Effector memory CD8-positive, alpha-beta T cell (primary cell): ENCODE results near the gene SOX3.

Experiments used
- ATAC-seq: fragments of 150-1000 bp; cut with Tn5 transposase; replicated peaks from 2 replicates; pipeline ENCODE4 v1.10.0; 2021; ENCODE audit warnings: mild to moderate bottlenecking, moderate library complexity
- DNase-seq, 3 experiments: peaks; one replicate each; pipeline ENCODE4 v3.0.0; 2021
- H3K27ac Mint-ChIP-seq, 2 donors: one replicate each; pipeline ENCODE4 v1.8.0; 2022; ENCODE audit warnings: mild to moderate bottlenecking in 2 of 2, mixed read lengths in 2 of 2, moderate library complexity in 2 of 2
- H3K27me3 Mint-ChIP-seq, 2 donors: one replicate each; pipeline ENCODE4 v1.8.0; 2022; ENCODE audit warnings: mixed read lengths in 2 of 2
- H3K36me3 Mint-ChIP-seq: one replicate; pipeline ENCODE4 v1.8.0; 2022; ENCODE audit warnings: mild to moderate bottlenecking, moderate library complexity, mixed read lengths; ENCODE audit not compliant: insufficient read depth
- H3K4me1 Mint-ChIP-seq, 2 donors: one replicate each; pipeline ENCODE4 v1.8.0; 2022; ENCODE audit warnings: low read depth in 2 of 2, mixed read lengths in 2 of 2
- H3K4me3 Mint-ChIP-seq, 2 donors: one replicate each; pipeline ENCODE4 v1.8.0; 2022; ENCODE audit warnings: mild to moderate bottlenecking in 2 of 2, mixed read lengths in 2 of 2, moderate library complexity in 2 of 2
- H3K9me3 Mint-ChIP-seq, 2 donors: one replicate each; pipeline ENCODE4 v1.8.0; 2022; ENCODE audit warnings: mixed read lengths in 2 of 2
- total RNA-seq, 9 experiments: gene quantifications; one replicate each; lab custom pipeline; 2026; lab: John Stamatoyannopoulos, UW

The SOX3 gene
- 0 to 0.21 (median 0) reads per million in 9 experiments for total RNA-seq

- no peak within 1 kb of the TSS for H3K4me3 Mint-ChIP-seq
- peaks cover 14 to 66% of the 10 kb centered on the region in 2 donors for H3K27me3 Mint-ChIP-seq
- no peaks in the 10 kb centered on the region for H3K9me3 Mint-ChIP-seq
- DNase-seq (no peak), ATAC-seq (no peak)
- no peaks in the 10 kb centered on the region for H3K4me1 Mint-ChIP-seq
- no peak within 1 kb of the TSS for H3K27ac Mint-ChIP-seq
- no peaks in the 10 kb centered on the region for H3K36me3 Mint-ChIP-seq
Observed at GRCh38 chrX:140504371-140505324, at the start of gene SOX3. TSS of gene SOX3 (minus strand) at chrX:140505069. CDS start at chrX:140505060, 9 bp downstream.

- Mint-ChIP-seq H3K4me1 (no peaks in the 10 kb centered on the region), H3K4me3 (no peak overlapping the region), H3K36me3 (no peaks in the 10 kb centered on the region), H3K9me3 (peaks cover 0 to 4% of the 10 kb centered on the region in 2 donors), H3K27ac (no peak overlapping the region), H3K27me3 (no peaks in the 10 kb centered on the region)
- no peak for DNase-seq
- no peak for ATAC-seq
Observed at GRCh38 chrX:140548985-140549384, 44.1 kb upstream of the SOX3 start.

- Mint-ChIP-seq H3K27ac (no peak overlapping the region), H3K4me3 (no peak overlapping the region), H3K4me1 (no peaks in the 10 kb centered on the region), H3K27me3 (no peaks in the 10 kb centered on the region), H3K36me3 (no peaks in the 10 kb centered on the region), H3K9me3 (no peaks in the 10 kb centered on the region)
- no peak for ATAC-seq
- no peak for DNase-seq
Observed at GRCh38 chrX:140526171-140526570, 21.3 kb upstream of the SOX3 start.

GRCh38 chrX:140525448-140525847, 20.6 kb upstream of the SOX3 start:
- ATAC-seq (no peak), DNase-seq (no peak)
- H3K9me3 Mint-ChIP-seq, result no peaks in the 10 kb centered on the region
- no peaks in the 10 kb centered on the region for H3K36me3 Mint-ChIP-seq
- no peaks in the 10 kb centered on the region for H3K4me1 Mint-ChIP-seq
- H3K4me3 Mint-ChIP-seq, result no peak overlapping the region
- H3K27me3 Mint-ChIP-seq, result no peaks in the 10 kb centered on the region
- H3K27ac Mint-ChIP-seq, result no peak overlapping the region

- Mint-ChIP-seq H3K4me3 (no peak overlapping the region), H3K36me3 (no peaks in the 10 kb centered on the region), H3K4me1 (no peaks in the 10 kb centered on the region), H3K9me3 (no peaks in the 10 kb centered on the region), H3K27me3 (no peaks in the 10 kb centered on the region), H3K27ac (no peak overlapping the region)
- DNase-seq (no peak), ATAC-seq (no peak)
Observed at GRCh38 chrX:140524556-140524955, 19.7 kb upstream of the SOX3 start.

- no peaks in the 10 kb centered on the region for H3K4me1 Mint-ChIP-seq
- no peaks in the 10 kb centered on the region for H3K36me3 Mint-ChIP-seq
- no peak for ATAC-seq
- H3K9me3 Mint-ChIP-seq, result no peaks in the 10 kb centered on the region
- no peaks in the 10 kb centered on the region for H3K27me3 Mint-ChIP-seq
- no peak overlapping the region for H3K4me3 Mint-ChIP-seq
- no peak overlapping the region for H3K27ac Mint-ChIP-seq
- no peak for DNase-seq
Observed at GRCh38 chrX:140521393-140521792, 16.5 kb upstream of the SOX3 start.

- Mint-ChIP-seq H3K27ac (no peak overlapping the region), H3K9me3 (peaks cover 0 to 2% of the 10 kb centered on the region in 2 donors), H3K27me3 (peaks cover 0 to 16% of the 10 kb centered on the region in 2 donors), H3K4me1 (no peaks in the 10 kb centered on the region), H3K4me3 (no peak overlapping the region), H3K36me3 (no peaks in the 10 kb centered on the region)
- ATAC-seq, result no peak
- no peak for DNase-seq
Observed at GRCh38 chrX:140514554-140514953, 9.7 kb upstream of the SOX3 start.

- DNase-seq (no peak), ATAC-seq (no peak)
- peaks cover 0 to 2% of the 10 kb centered on the region in 2 donors for H3K9me3 Mint-ChIP-seq
- H3K4me1 Mint-ChIP-seq, result no peaks in the 10 kb centered on the region
- H3K27ac Mint-ChIP-seq, result no peak overlapping the region
- peaks cover 8 to 41% of the 10 kb centered on the region in 2 donors for H3K27me3 Mint-ChIP-seq
- no peak overlapping the region for H3K4me3 Mint-ChIP-seq
- H3K36me3 Mint-ChIP-seq, result no peaks in the 10 kb centered on the region
Observed at GRCh38 chrX:140510895-140511295, 6.0 kb upstream of the SOX3 start.

- no peaks in the 10 kb centered on the region for H3K4me1 Mint-ChIP-seq
- no peak overlapping the region for H3K4me3 Mint-ChIP-seq
- H3K9me3 Mint-ChIP-seq, result peaks cover 0 to 2% of the 10 kb centered on the region in 2 donors
- H3K27ac Mint-ChIP-seq, result no peak overlapping the region
- ATAC-seq (no peak), DNase-seq (no peak)
- peaks cover 8 to 47% of the 10 kb centered on the region in 2 donors for H3K27me3 Mint-ChIP-seq
- H3K36me3 Mint-ChIP-seq, result no peaks in the 10 kb centered on the region
Observed at GRCh38 chrX:140510306-140510676, 5.4 kb upstream of the SOX3 start.

- no peak for DNase-seq
- peaks cover 8 to 49% of the 10 kb centered on the region in 2 donors for H3K27me3 Mint-ChIP-seq
- H3K4me1 Mint-ChIP-seq, result no peaks in the 10 kb centered on the region
- no peak for ATAC-seq
- H3K9me3 Mint-ChIP-seq, result peaks cover 0 to 2% of the 10 kb centered on the region in 2 donors
- H3K36me3 Mint-ChIP-seq, result no peaks in the 10 kb centered on the region
- no peak overlapping the region for H3K27ac Mint-ChIP-seq
- H3K4me3 Mint-ChIP-seq, result no peak overlapping the region
Observed at GRCh38 chrX:140509468-140510305, 4.8 kb upstream of the SOX3 start.

- peaks cover 8 to 49% of the 10 kb centered on the region in 2 donors for H3K27me3 Mint-ChIP-seq
- no peak overlapping the region for H3K27ac Mint-ChIP-seq
- no peaks in the 10 kb centered on the region for H3K4me1 Mint-ChIP-seq
- ATAC-seq (no peak), DNase-seq (no peak)
- no peak overlapping the region for H3K4me3 Mint-ChIP-seq
- H3K9me3 Mint-ChIP-seq, result peaks cover 0 to 2% of the 10 kb centered on the region in 2 donors
- H3K36me3 Mint-ChIP-seq, result no peaks in the 10 kb centered on the region
Observed at GRCh38 chrX:140508958-140509357, 4.1 kb upstream of the SOX3 start.

GRCh38 chrX:140507982-140508305, 3.1 kb upstream of the SOX3 start:
- peaks cover 0 to 2% of the 10 kb centered on the region in 2 donors for H3K9me3 Mint-ChIP-seq
- H3K36me3 Mint-ChIP-seq, result no peaks in the 10 kb centered on the region
- H3K4me1 Mint-ChIP-seq, result no peaks in the 10 kb centered on the region

GRCh38 chrX:140507223-140507981, 2.5 kb upstream of the SOX3 start:
- Mint-ChIP-seq H3K4me3 (no peak overlapping the region), H3K36me3 (no peaks in the 10 kb centered on the region), H3K27me3 (peaks cover 14 to 58% of the 10 kb centered on the region in 2 donors), H3K9me3 (peaks cover 0 to 2% of the 10 kb centered on the region in 2 donors), H3K4me1 (no peaks in the 10 kb centered on the region), H3K27ac (no peak overlapping the region)
- DNase-seq, result no peak
- no peak for ATAC-seq

More at GRCh38 chrX:140507982-140508305, 3.1 kb upstream of the SOX3 start:
- ATAC-seq (no peak), DNase-seq (no peak)
- no peak overlapping the region for H3K4me3 Mint-ChIP-seq
- peaks cover 10 to 53% of the 10 kb centered on the region in 2 donors for H3K27me3 Mint-ChIP-seq
- H3K27ac Mint-ChIP-seq, result no peak overlapping the region
